GM18498 (cell line): ENCODE data around the gene EGLN2.
A peak's percentile ranks its signal among the peaks of the same experiment; 100 is the strongest.
"Not testable (repeated sequence)": the region's sequence is repeated elsewhere in the genome, so short reads cannot be mapped to it uniquely, and the experiment has no call there.

ENCODE experiments used
- ATAC-seq: cut with Tn5 transposase; IDR thresholded peaks from one replicate; pipeline ENCODE4 v1.9.1; 2021; ENCODE audit warnings: mild to moderate bottlenecking, moderate library complexity; ENCODE audit not compliant: unreplicated experiment

Gene EGLN2

DNA sequence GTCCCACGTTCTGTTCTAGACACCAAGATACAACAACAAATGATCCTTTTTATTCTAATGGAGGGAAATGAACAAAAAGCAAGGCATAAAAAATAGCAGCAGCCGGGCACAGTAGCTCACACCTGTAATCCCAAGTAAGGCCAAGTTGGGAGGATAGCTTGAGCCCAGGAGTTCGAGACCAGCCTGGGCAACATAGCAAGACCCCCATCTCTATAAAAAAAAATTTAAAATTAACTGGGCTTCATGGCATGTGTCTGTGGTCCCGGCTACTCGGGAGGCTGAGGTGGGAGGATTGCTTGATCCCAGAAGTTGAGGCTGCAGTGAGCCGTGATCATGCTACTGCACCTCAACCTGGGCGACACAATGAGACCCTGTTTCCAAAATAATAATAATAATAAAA is 22.6 kb upstream of the EGLN2 start:
- no peak for ATAC-seq

DNA sequence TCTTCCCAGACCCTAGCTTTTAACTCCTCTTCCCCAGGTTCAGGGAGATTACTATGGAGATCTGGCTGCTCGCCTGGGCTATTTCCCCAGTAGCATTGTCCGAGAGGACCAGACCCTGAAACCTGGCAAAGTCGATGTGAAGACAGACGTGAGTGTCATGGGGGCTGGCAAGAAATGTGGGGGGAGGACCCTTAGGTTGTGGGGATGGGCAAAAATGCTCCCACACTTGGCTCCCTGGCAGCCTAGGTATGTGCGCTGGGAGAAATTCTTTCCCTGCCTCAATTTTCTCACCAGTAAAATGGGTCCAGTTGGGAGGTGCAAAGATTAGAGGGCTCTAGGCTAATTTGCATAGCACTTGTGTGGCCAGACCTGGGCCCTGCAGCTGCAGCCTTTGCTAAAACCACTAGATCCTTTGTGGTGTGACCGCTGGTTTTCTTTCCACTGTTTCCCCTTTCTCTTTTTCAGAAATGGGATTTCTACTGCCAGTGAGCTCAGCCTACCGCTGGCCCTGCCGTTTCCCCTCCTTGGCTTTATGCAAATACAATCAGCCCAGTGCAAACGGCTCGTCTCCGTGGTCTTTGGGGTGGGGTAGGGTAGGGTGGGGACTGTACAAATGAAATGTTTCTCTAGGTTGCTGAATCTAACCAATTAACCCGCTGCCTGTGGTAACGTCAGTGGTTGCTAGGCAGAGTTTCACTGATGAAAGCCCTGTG is 21.9 kb upstream of the EGLN2 start:
- peak; percentile 61 for ATAC-seq

DNA sequence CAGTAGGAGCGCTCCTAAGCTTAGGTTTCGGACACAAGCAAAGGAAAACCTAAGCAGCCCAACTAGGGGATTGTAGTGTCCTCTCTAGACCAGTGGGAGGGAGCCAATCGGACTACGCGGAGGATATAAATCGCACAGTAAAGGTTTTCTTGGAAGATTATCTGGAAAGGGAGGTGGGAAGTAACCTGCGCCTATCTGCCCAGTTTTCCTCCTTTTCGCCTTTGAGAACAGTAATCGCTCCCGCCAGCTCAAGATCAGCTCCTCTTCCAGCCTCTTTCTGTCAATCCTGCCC is 21.4 kb upstream of the EGLN2 start:
- ATAC-seq = no peak

DNA sequence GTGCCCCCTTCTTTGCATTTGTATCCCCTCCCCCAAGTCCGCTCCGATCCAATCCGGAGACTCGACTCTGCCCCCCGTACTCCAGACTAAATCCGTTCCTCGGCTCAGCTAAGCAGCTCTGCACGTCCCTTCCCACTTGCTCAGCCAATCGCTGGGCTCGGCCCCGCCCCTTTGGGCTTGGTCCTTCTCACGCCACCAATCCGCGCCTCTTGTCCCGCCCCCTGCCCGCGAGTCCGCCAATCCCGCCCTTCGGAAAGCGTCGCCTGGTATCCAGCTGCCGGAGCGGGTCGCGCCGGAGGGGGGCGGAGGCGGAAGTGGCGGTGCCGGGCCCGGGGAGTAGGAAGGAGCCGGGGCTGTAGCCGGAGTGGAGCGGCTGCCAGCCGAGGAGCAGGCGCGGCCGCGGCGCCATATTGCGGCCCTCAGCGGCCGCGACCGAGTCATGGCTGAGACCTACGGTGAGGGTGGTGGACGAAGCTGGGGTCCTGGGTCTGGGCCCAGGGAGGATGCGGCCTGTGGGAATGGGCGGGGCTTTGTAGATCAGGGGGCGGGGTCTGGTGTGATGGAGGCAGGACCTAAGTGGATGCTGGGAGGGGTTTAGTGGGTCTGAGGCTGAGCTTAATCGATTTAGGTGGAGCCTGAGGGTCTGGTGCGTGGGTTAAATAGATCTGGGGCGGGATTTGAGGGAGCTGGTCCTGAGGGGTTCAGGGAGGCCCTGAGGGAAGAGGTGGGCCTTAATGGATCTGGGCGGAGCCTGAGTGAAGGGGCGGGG is 20.9 kb upstream of the EGLN2 start, which contains the start of gene RAB4B:
Gene RAB4B, plus strand, starts transcription at position 311 of the 769 bp plus-strand sequence. Its CDS starts 129 bp downstream, at position 440.
- peak; percentile 67 for ATAC-seq

DNA sequence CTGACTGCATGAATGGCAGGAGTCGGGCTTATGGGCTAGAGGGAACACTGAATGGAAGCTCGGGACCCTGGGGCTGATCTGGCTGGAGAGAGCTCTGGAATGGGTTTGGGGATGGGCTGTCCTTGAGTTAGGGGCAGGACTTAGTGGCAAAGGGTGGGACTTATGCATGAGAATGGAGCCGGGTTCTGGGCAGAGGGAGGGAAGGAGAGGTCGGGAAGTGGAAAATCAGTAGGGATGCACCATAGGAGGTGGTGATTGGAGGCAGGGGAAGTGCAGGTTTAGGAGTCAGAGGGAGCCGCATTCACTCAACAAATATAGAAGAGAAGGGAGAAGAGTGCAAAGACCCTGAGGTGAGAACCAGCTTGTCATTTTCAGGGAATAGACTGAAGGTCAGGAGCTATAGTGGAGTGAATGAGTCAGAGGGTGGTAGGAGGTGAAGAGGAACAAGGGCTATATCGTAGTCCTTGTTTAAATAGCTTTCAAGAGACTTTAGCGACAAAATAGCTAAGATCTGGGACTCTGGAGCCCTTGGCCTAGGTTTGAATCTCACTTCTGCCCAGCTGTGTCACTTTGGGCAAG is 20.2 kb upstream of the EGLN2 start:
- no peak for ATAC-seq

DNA sequence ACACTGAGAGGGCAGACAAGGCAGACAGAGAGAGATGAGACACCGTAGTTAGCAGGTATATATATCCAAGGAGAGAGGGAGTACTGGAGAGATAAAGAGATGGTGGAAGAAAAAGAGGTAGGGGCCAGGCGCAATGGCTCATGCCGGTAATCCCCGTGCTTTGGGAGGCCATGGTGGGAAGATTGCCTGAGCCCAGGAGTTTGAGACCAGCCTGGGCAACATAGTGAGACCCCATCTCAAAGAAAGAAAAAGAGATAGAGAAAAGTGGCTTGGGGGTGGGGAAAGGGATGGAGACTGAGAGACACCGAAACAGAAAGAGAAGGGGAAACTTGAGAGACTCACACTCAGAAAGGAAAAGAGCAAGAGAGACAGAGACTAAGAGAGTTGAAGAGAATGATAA is 18.4 kb upstream of the EGLN2 start:
- no peak for ATAC-seq

DNA sequence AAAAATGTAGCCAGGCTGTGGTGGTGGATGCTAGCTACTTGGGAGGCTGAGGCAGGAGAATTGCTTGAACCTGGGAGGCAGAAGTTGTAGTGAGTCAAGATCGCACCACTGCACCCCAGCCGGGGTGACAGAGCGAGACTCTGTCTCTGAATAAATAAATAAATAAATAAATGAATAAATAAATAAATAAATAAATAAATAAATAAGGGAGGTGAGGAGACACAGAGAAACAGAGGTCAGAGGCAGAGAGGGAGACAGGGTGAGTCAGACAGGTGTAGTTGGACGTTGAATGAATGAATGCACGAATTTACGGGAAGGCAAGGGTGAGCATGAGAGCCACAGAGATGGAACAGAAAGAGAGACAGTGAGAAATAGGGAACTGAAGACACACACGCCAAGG is 17.9 kb upstream of the EGLN2 start:
- ATAC-seq = no peak

DNA sequence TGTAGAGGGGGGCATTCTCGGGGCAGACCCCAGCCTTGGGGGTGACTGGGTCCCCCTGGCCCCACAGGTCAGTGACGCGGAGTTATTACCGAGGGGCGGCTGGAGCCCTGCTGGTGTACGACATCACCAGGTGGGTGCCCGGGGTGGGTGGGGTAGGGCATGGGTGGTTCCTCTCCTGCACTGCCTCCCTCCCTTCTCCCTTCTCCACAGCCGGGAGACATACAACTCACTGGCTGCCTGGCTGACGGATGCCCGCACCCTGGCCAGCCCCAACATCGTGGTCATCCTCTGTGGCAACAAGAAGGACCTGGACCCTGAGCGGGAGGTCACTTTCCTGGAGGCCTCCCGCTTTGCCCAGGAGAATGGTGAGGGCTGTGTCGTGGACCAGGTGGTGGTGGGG is 15.3 kb upstream of the EGLN2 start:
- no peak for ATAC-seq

DNA sequence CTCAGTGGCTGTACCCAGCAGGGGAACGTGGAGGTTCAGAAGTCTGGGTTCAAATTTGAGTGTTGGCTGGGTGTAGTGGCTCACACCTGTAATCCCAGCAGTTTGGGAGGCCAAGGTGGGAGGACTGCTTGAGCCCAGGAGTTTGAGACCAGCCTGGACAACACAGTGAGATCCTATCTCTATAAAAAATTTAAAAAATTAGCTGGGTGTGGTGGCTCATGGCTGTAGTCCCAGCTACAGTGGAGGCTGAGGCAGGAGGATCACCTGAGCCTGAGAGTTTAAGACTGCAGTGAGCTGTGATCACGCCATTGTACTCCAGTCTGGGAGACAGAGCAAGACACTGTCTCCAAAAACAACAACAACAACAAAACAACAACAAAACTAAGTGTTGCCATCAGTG is 14.8 kb upstream of the EGLN2 start:
- not testable (repeated sequence) for ATAC-seq

DNA sequence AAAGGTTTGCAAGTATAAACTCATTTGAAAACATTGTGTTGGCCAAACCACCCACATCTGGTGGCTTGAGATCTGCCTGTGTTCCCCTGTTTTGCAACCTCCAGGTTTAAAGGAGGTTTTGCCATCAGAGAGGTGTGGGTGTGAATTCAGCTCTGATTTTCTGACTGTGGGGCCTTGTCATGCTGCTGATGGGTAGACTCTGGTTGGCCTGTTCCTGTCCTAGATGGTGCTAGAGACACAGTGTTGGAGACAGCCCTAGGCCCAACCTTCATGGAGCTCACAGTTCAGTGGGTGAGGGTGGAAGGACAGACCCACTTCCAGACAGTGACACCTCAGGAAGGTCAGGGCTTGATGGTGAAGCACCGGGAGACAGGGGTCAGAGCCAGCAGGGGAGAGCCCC is 13.5 kb upstream of the EGLN2 start:
- no peak for ATAC-seq

DNA sequence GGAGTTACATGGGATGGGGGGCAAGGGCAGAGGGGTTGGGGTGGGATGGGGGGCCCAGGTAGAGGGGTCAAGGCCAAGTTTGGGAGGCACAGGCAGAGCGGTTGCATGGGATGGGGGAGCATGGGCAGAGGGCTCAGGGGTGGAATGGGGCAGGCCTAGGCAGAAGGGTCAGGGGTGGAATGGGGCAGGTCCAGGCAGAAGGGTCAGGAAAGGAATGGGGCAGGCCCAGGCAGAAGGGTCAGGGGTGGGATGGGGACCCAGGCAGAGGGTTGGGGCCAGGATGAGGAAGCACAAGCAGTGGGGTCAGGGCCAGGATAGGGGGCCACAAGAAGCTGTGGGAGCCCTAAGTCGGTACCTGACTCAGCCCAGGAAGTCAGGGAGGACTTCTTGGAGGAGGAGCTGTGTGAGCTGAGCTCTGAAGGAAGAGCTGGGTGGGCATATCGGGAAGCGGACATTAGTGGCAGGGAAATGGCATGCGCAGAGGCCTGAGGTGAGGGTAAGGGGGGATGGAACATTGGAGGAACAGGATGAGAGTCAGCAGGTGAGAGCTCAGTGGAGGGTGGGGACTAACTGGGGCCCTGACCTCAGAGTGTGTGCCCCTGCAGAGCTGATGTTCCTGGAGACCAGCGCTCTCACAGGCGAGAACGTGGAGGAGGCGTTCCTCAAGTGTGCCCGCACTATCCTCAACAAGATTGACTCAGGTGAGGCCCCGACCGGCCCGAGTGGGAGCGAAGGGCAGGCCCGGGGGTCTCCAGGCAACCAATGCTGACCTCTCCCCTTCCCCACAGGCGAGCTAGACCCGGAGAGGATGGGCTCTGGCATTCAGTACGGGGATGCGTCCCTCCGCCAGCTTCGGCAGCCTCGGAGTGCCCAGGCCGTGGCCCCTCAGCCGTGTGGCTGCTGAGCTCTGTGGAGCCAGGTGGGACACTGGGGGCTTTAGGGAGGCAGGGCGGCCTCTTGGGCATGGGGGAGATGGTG is 12.6 kb upstream of the EGLN2 start:
- ATAC-seq = no peak

DNA sequence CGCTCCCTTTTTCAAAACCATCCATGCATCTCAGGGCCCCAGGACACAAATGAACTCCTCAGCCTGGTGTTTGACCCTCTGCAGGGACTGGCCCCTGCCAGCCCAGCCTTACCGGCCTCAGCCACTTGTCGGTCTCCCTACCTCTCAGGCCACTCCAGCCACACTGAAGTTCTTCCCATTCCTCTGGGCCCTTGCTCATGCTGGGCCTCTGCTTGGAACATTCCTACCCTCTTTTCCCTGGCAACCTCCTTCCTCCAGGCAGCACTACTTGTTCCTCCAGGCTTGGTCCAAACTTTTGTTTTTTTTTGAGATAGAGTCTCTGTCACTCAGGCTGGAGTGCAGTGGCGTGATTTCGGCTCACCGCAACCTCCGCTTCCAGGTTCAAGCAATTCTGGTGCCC is 7.6 kb upstream of the EGLN2 start:
- no peak for ATAC-seq

DNA sequence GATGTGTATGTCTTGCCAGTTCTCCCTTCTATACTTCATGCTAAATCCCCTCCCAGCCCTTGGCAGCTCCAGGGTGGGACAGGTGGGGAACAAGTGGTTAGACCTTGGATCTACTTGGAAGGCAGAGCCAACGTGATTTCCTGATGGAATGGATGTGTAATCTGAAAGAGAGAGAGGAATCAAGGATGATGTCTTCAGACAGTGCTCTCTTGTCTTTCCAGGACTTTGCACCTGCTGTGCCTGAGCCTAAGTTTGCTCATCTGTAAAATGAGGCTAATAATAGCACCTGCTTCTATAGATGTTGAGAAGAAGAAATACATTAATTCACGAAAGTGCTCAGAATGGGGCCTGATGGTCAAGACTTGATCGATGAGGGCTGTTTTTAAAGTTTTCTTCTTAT is 7.0 kb upstream of the EGLN2 start:
- ATAC-seq = no peak

DNA sequence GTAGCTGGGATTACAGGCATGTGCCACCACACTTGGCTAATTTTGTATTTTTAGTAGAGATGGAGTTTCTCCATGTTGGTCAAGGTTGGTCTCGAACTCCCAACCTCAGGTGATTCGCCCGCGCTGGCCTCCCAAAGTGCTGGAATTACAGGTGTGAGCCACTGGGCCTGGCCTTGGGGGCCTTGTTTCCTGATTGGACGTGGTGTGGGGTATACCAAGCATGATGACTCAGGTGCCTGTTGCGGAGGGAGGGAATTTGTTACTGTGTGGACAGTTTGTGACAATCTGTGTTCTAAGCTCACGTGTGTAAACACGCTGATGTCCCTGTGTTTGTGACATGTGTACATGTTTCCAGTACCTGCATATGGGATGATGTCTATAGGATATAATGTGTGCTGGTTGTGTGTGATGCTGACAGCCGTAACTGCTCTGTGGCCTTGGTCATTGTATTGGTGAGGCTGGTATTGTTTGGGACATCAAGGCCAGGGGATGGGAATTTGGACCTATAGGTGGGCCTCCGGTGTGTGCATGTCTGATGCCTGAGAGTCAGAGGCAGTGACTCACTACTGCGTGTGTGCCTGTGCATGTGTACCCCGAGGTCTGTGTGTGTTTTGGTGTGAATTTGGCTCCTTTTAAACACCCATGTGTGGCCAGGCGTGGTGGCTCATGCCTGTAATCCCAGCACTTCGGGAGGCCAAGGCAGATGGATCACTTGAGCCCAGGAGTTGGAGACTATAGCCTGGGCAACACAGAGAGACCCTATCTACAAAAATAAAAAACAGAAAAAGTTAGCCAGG is 1.6 kb upstream of the EGLN2 start:
- ATAC-seq = no peak

DNA sequence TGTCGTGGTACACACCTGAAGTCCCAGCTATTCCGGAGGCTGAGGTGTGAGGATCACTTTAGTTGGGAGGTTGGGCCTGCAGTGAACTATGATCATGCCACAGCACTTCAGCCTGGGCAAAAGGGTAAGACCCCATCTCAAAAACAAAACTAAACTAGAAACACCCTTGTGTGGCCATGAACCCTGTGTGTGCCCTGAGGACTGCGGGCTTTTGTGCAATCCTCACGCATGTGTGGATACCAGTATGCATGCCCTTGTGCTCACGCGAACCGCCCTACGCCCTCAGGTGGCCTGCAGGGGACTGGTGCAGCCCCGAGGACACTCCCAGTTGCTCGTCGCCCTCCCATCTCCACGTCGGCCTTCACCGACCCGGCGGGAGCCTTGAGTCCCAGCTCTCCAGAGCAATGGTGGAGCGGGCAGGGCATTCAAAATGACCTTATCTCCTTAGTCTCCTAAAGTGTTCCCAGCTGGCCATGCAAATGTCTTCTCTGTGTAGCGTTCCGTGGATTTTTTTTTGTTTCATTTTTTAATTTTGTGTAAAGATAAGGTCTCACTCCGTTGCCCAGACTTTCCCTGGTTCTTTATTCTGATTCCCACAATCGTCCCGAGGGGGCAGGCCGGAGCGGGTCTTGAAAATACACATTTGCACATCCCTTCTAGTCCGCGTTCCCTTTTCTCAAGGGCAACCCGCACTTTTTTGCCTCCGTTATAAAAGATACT is 868 bp upstream of the EGLN2 start:
- ATAC-seq = peak; percentile 32

DNA sequence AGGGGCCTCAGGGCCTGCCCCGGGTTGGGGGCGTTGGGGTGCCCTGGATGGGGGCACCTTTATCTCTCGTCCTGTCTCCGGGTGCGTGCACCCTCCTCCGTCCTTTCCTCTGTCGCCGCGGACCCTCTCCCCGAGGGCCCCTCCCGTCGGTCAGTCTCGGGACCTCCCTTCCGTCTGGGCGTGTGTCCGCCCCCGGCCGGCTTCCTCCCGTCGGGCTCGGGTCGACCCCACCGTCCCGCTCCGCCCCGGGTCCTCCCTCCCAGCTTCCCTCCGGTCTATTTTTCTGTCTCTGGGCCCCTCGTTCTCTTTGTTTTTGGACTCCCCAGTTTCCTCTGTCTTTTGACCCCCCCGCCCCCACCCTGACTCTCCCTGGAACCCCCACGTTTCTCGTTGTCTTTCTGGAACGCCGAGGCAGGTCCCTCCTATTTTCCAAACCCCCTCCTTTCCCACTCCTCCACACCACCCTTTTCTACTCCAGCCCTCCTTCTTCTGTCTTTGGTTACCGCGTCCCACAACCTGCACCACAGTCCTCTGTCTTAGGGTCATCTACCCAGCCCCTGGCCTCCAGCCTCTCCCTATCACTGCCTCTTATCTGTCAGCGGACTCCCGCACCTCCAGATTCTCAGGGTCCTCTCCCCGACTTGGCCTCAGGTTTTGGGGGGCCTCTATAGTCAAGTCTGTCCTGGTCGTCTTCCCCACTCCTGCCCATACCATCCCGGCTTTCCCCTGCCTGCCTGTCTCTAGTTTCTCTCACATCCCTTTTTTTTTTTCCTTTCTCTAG is 757 bp downstream of the EGLN2 start:
- no peak for ATAC-seq

DNA sequence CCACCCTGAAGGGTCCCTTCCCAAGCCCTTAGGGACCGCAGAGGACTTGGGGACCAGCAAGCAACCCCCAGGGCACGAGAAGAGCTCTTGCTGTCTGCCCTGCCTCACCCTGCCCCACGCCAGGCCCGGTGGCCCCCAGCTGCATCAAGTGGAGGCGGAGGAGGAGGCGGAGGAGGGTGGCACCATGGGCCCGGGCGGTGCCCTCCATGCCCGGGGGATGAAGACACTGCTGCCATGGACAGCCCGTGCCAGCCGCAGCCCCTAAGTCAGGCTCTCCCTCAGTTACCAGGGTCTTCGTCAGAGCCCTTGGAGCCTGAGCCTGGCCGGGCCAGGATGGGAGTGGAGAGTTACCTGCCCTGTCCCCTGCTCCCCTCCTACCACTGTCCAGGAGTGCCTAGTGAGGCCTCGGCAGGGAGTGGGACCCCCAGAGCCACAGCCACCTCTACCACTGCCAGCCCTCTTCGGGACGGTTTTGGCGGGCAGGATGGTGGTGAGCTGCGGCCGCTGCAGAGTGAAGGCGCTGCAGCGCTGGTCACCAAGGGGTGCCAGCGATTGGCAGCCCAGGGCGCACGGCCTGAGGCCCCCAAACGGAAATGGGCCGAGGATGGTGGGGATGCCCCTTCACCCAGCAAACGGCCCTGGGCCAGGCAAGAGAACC is 1.5 kb downstream of the EGLN2 start:
- no peak for ATAC-seq

DNA sequence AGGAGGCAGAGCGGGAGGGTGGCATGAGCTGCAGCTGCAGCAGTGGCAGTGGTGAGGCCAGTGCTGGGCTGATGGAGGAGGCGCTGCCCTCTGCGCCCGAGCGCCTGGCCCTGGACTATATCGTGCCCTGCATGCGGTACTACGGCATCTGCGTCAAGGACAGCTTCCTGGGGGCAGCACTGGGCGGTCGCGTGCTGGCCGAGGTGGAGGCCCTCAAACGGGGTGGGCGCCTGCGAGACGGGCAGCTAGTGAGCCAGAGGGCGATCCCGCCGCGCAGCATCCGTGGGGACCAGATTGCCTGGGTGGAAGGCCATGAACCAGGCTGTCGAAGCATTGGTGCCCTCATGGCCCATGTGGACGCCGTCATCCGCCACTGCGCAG is 2.0 kb downstream of the EGLN2 start:
- no peak for ATAC-seq
